GM15510 (cell line): Measurements from ENCODE around the gene MAGI1.

ENCODE experiments used
- POLR2A ChIP-seq: IDR thresholded peaks from 3 replicates; pipeline ENCODE4 v1.6.1; 2011; ENCODE audit warnings: borderline replicate concordance; ENCODE audit not compliant: insufficient read length; ENCODE audit errors: extremely low read depth

MAGI1 gene

GRCh38 chr3:65619451-65619881 is 419.3 kb downstream of the MAGI1 start:
- TF ChIP-seq POLR2A = no peak

GRCh38 chr3:65618599-65618998 is 420.1 kb downstream of the MAGI1 start:
- TF ChIP-seq POLR2A = no peak

- no peak for TF ChIP-seq POLR2A
Measured at GRCh38 chr3:65617787-65618186, 420.9 kb downstream of the MAGI1 start.

- no peak for TF ChIP-seq POLR2A
Measured at GRCh38 chr3:65617209-65617608, 421.5 kb downstream of the MAGI1 start.

- no peak for TF ChIP-seq POLR2A
Measured at GRCh38 chr3:65616563-65616962, 422.2 kb downstream of the MAGI1 start.

GRCh38 chr3:65615329-65615728 is 423.4 kb downstream of the MAGI1 start:
- no peak for TF ChIP-seq POLR2A

- TF ChIP-seq POLR2A = no peak
Measured at GRCh38 chr3:65614585-65614984, 424.1 kb downstream of the MAGI1 start.

- no peak for TF ChIP-seq POLR2A
Measured at GRCh38 chr3:65607101-65607500, 431.6 kb downstream of the MAGI1 start.

- TF ChIP-seq POLR2A = no peak
Measured at GRCh38 chr3:65605876-65606432, 432.8 kb downstream of the MAGI1 start.

- no peak for TF ChIP-seq POLR2A
Measured at GRCh38 chr3:65604863-65605526, 433.7 kb downstream of the MAGI1 start.

GRCh38 chr3:65603631-65604030 is 435.1 kb downstream of the MAGI1 start:
- TF ChIP-seq POLR2A = no peak

GRCh38 chr3:65600888-65601287 is 437.8 kb downstream of the MAGI1 start:
- TF ChIP-seq POLR2A = no peak

- no peak for TF ChIP-seq POLR2A
Measured at GRCh38 chr3:65597952-65598413, 440.7 kb downstream of the MAGI1 start.

GRCh38 chr3:65597226-65597951 is 441.3 kb downstream of the MAGI1 start:
- TF ChIP-seq POLR2A = no peak

GRCh38 chr3:65596571-65597225 is 442.0 kb downstream of the MAGI1 start:
- no peak for TF ChIP-seq POLR2A
